Epidermal melanocyte (primary cell): ENCODE measurements around the gene TAF8.
A peak's percentile ranks its signal among the peaks of the same experiment; 100 is the strongest.
"Not testable (repeated sequence)": the region's sequence is repeated elsewhere in the genome, so short reads cannot be mapped to it uniquely, and the experiment has no call there.

Source experiments
- DNase-seq: peaks from one replicate; pipeline ENCODE4 v3.0.0; 2011; ENCODE audit warnings: low spot score; ENCODE audit not compliant: insufficient read length

Gene TAF8

GRCh38 chr6:42028234-42029061 lies 21.9 kb upstream of the TAF8 start:
- no peak for DNase-seq

GRCh38 chr6:42029062-42029685 lies 21.1 kb upstream of the TAF8 start:
- DNase-seq, result no peak

- no peak for DNase-seq
Observed at GRCh38 chr6:42029881-42030280, 20.4 kb upstream of the TAF8 start.

GRCh38 chr6:42030585-42031506 lies 19.5 kb upstream of the TAF8 start:
- DNase-seq, result no peak

GRCh38 chr6:42032366-42032765 lies 18.0 kb upstream of the TAF8 start:
- DNase-seq, result no peak

GRCh38 chr6:42037669-42038068 lies 12.7 kb upstream of the TAF8 start:
- not testable (repeated sequence) for DNase-seq

- DNase-seq, result no peak
Observed at GRCh38 chr6:42038163-42038562, 12.2 kb upstream of the TAF8 start.

- no peak for DNase-seq
Observed at GRCh38 chr6:42038811-42039408, 11.4 kb upstream of the TAF8 start.

GRCh38 chr6:42040856-42041480 lies 9.4 kb upstream of the TAF8 start:
- no peak for DNase-seq

GRCh38 chr6:42041481-42042053 lies 8.8 kb upstream of the TAF8 start:
- no peak for DNase-seq

- DNase-seq, result no peak
Observed at GRCh38 chr6:42042108-42042507, 8.2 kb upstream of the TAF8 start.

- DNase-seq, result peak; percentile 90
Observed at GRCh38 chr6:42043787-42044475, 6.4 kb upstream of the TAF8 start.

GRCh38 chr6:42045538-42046460 lies 4.5 kb upstream of the TAF8 start:
- peak; percentile 35 for DNase-seq

GRCh38 chr6:42046464-42047212 lies 3.7 kb upstream of the TAF8 start:
- DNase-seq, result no peak

- DNase-seq, result no peak
Observed at GRCh38 chr6:42047213-42047590, 3.1 kb upstream of the TAF8 start.

GRCh38 chr6:42047790-42048405 lies 2.4 kb upstream of the TAF8 start:
- DNase-seq, result no peak

GRCh38 chr6:42049116-42049809 lies 1.1 kb upstream of the TAF8 start:
- DNase-seq, result no peak
